ENCODE measurements around the gene BDKRB2. TPM values are rescaled to one million over a fixed set of nuclear protein-coding genes. Genes with fewer than 3 reads are reported as not detected.

Gene BDKRB2
- total and polyA plus RNA-seq, 2 experiments from 2014 or later, result 0.14 to 0.21 TPM

- no peaks in the 10 kb centered on the region for H4K20me1 ChIP-seq (replicated peaks; ENCODE audit: insufficient read depth)
- H3K27me3 ChIP-seq (ENCODE audit: insufficient read depth), result no peaks in the 10 kb centered on the region
- ATAC-seq, result no peak
- TF ChIP-seq, protein P1, sequence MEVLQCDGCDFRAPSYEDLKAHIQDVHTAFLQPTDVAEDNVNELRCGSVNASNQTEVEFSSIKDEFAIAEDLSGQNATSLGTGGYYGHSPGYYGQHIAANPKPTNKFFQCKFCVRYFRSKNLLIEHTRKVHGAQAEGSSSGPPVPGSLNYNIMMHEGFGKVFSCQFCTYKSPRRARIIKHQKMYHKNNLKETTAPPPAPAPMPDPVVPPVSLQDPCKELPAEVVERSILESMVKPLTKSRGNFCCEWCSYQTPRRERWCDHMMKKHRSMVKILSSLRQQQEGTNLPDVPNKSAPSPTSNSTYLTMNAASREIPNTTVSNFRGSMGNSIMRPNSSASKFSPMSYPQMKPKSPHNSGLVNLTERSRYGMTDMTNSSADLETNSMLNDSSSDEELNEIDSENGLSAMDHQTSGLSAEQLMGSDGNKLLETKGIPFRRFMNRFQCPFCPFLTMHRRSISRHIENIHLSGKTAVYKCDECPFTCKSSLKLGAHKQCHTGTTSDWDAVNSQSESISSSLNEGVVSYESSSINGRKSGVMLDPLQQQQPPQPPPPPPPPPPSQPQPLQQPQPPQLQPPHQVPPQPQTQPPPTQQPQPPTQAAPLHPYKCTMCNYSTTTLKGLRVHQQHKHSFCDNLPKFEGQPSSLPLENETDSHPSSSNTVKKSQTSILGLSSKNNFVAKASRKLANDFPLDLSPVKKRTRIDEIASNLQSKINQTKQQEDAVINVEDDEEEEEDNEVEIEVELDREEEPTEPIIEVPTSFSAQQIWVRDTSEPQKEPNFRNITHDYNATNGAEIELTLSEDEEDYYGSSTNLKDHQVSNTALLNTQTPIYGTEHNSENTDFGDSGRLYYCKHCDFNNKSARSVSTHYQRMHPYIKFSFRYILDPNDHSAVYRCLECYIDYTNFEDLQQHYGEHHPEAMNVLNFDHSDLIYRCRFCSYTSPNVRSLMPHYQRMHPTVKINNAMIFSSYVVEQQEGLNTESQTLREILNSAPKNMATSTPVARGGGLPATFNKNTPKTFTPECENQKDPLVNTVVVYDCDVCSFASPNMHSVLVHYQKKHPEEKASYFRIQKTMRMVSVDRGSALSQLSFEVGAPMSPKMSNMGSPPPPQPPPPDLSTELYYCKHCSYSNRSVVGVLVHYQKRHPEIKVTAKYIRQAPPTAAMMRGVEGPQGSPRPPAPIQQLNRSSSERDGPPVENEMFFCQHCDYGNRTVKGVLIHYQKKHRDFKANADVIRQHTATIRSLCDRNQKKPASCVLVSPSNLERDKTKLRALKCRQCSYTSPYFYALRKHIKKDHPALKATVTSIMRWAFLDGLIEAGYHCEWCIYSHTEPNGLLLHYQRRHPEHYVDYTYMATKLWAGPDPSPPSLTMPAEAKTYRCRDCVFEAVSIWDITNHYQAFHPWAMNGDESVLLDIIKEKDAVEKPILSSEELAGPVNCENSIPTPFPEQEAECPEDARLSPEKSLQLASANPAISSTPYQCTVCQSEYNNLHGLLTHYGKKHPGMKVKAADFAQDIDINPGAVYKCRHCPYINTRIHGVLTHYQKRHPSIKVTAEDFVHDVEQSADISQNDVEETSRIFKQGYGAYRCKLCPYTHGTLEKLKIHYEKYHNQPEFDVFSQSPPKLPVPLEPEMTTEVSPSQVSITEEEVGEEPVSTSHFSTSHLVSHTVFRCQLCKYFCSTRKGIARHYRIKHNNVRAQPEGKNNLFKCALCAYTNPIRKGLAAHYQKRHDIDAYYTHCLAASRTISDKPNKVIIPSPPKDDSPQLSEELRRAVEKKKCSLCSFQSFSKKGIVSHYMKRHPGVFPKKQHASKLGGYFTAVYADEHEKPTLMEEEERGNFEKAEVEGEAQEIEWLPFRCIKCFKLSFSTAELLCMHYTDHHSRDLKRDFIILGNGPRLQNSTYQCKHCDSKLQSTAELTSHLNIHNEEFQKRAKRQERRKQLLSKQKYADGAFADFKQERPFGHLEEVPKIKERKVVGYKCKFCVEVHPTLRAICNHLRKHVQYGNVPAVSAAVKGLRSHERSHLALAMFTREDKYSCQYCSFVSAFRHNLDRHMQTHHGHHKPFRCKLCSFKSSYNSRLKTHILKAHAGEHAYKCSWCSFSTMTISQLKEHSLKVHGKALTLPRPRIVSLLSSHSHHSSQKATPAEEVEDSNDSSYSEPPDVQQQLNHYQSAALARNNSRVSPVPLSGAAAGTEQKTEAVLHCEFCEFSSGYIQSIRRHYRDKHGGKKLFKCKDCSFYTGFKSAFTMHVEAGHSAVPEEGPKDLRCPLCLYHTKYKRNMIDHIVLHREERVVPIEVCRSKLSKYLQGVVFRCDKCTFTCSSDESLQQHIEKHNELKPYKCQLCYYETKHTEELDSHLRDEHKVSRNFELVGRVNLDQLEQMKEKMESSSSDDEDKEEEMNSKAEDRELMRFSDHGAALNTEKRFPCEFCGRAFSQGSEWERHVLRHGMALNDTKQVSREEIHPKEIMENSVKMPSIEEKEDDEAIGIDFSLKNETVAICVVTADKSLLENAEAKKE (CRISPR knock-in tag; IDR thresholded peaks at IDR 0.05), result no peak
- TF ChIP-seq EZH2phosphoT487 (IDR thresholded peaks at IDR 0.05; ENCODE audit: unreplicated experiment) (no peak), CREB1 (CRISPR knock-in tag; IDR thresholded peaks at IDR 0.05; ENCODE audit: low read depth) (no peak), STAT1 (IDR thresholded peaks at IDR 0.05; ENCODE audit: unreplicated experiment) (no peak), ZNF331 (CRISPR knock-in tag; IDR thresholded peaks at IDR 0.05; ENCODE audit: low read depth) (no peak), ZNF114 (CRISPR knock-in tag; IDR thresholded peaks at IDR 0.05) (no peak), JUNB (IDR thresholded peaks at IDR 0.05; ENCODE audit: unreplicated experiment) (no peak), REST (IDR thresholded peaks at IDR 0.05; ENCODE audit: unreplicated experiment) (no peak), EZH2 (IDR thresholded peaks at IDR 0.05; ENCODE audit: low read depth, unreplicated experiment) (no peak)
- TF ChIP-seq, protein P2, sequence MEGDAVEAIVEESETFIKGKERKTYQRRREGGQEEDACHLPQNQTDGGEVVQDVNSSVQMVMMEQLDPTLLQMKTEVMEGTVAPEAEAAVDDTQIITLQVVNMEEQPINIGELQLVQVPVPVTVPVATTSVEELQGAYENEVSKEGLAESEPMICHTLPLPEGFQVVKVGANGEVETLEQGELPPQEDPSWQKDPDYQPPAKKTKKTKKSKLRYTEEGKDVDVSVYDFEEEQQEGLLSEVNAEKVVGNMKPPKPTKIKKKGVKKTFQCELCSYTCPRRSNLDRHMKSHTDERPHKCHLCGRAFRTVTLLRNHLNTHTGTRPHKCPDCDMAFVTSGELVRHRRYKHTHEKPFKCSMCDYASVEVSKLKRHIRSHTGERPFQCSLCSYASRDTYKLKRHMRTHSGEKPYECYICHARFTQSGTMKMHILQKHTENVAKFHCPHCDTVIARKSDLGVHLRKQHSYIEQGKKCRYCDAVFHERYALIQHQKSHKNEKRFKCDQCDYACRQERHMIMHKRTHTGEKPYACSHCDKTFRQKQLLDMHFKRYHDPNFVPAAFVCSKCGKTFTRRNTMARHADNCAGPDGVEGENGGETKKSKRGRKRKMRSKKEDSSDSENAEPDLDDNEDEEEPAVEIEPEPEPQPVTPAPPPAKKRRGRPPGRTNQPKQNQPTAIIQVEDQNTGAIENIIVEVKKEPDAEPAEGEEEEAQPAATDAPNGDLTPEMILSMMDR (conservative IDR thresholded peaks at IDR 0.05; ENCODE audit: low read depth in 2 of 2), result no peak
- H3K27me3 Mint-ChIP-seq (ENCODE audit: insufficient read depth, low read depth, poor library complexity), result peaks cover 8% of the 10 kb centered on the region
- H3K36me3 ChIP-seq (ENCODE audit: insufficient read depth), result no peaks in the 10 kb centered on the region
- H3K4me3 ChIP-seq, result no peak overlapping the region
- H3K9me3 Mint-ChIP-seq, result peaks cover 30% of the 10 kb centered on the region
- H3K4me1 ChIP-seq (ENCODE audit: insufficient read depth), result peaks cover 15% of the 10 kb centered on the region
- no peaks in the 10 kb centered on the region for H3K9me2 ChIP-seq (ENCODE audit: insufficient read depth)
- no peaks in the 10 kb centered on the region for H3K79me2 ChIP-seq (replicated peaks; ENCODE audit: insufficient read depth)
- no peak overlapping the region for H2AFZ ChIP-seq
- H3K4me3 Mint-ChIP-seq, result no peak overlapping the region
- no peaks in the 10 kb centered on the region for H3F3A ChIP-seq (replicated peaks; ENCODE audit: low read depth)
- no peak for DNase-seq (ENCODE audit: low spot score)
- H3K4me2 ChIP-seq, result no peak overlapping the region
- no peak overlapping the region for H3K27ac Mint-ChIP-seq
- peaks cover 13% of the 10 kb centered on the region; the same call in 2 of the 3 replicates for H3K36me3 Mint-ChIP-seq (ENCODE audit: low read depth)
- peaks cover 7% of the 10 kb centered on the region for H3K4me1 Mint-ChIP-seq
- H3K27ac ChIP-seq (ENCODE audit: low read depth), result no peak overlapping the region
Observed at GRCh38 chr14:96272777-96273473, 68.3 kb downstream of the BDKRB2 start.

All from GM23338 (cell line).